ENCODE results near the gene PKIB.

DNA sequence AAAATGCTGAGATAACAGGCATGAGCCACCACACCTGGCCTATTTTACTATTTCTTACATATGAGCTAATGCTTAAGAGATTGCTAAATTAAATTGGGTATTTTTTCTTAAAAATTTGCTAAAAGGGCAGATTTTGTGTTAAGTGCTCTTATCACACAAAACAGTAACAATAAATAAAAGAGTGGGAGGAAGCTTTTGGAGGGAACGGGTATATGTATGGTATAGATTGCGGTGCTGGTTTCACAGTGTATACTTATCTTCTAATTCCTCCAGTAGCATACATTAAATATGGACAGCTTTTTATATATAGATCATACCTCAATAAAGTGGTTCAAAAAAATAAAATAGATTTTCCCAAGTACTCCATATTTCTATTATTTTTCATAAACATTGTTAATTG, 129.9 kb downstream of the PKIB start:
- TF ChIP-seq, protein P1, sequence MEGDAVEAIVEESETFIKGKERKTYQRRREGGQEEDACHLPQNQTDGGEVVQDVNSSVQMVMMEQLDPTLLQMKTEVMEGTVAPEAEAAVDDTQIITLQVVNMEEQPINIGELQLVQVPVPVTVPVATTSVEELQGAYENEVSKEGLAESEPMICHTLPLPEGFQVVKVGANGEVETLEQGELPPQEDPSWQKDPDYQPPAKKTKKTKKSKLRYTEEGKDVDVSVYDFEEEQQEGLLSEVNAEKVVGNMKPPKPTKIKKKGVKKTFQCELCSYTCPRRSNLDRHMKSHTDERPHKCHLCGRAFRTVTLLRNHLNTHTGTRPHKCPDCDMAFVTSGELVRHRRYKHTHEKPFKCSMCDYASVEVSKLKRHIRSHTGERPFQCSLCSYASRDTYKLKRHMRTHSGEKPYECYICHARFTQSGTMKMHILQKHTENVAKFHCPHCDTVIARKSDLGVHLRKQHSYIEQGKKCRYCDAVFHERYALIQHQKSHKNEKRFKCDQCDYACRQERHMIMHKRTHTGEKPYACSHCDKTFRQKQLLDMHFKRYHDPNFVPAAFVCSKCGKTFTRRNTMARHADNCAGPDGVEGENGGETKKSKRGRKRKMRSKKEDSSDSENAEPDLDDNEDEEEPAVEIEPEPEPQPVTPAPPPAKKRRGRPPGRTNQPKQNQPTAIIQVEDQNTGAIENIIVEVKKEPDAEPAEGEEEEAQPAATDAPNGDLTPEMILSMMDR (IDR thresholded peaks at IDR 0.05), result no peak
- TF ChIP-seq POLR2A (IDR thresholded peaks at IDR 0.05), result no peak
- TF ChIP-seq EP300 (IDR thresholded peaks at IDR 0.05), result no peak
